Muscle of leg (tissue), 11 donors: ENCODE results near the gene SLC2A11. TPM values are rescaled to one million over a fixed set of nuclear protein-coding genes. Genes with fewer than 3 reads are reported as not detected.

Experiments used
- DNase-seq: peaks from one replicate; pipeline ENCODE4 v3.0.0; 2013
- H3K27ac ChIP-seq: one replicate; pipeline ENCODE4 v1.5.1; 2013; ENCODE audit warnings: mild to moderate bottlenecking, low read length, control low read depth
- H3K27me3 ChIP-seq: one replicate; pipeline ENCODE4 v1.6.1; 2013; ENCODE audit warnings: low read length; ENCODE audit not compliant: control insufficient read depth, insufficient read depth
- H3K36me3 ChIP-seq: one replicate; pipeline ENCODE4 v1.6.1; 2013; ENCODE audit warnings: low read length; ENCODE audit not compliant: control insufficient read depth, insufficient read depth
- H3K4me1 ChIP-seq: one replicate; pipeline ENCODE4 v1.6.1; 2013; ENCODE audit warnings: low read length; ENCODE audit not compliant: control insufficient read depth, insufficient read depth
- H3K4me3 ChIP-seq: one replicate; pipeline ENCODE4 v1.5.1; 2013; ENCODE audit warnings: low read length, control low read depth
- H3K9me3 ChIP-seq: replicated peaks from 2 replicates; pipeline ENCODE4 v1.6.1; 2013; ENCODE audit warnings: low read depth, low read length; ENCODE audit not compliant: control insufficient read depth
- WGBS: methylation state at CpG from one replicate; pipeline ENCODE4 v1.1.5; 2013; ENCODE audit warnings: missing lambda C conversion rate; ENCODE audit not compliant: insufficient coverage; 5-methylcytosine and 5-hydroxymethylcytosine counted together
- polyA plus RNA-seq, 8 donors: library from polyadenylated mRNA; unstranded; fragments of 120-200 nt; gene quantifications; one replicate each; pipeline versions ENCODE4 v1.2.1 to v1.2.3, GENCODE V29; 2013; ENCODE audit warnings: inconsistent platforms in 1 of 8, low replicate concordance in 1 of 8; ENCODE audit not compliant: insufficient read length in 8 of 8, insufficient read depth in 1 of 8
- total RNA-seq: library from RNA; stranded (reverse); fragments of 120-200 nt; gene quantifications from one replicate; pipeline ENCODE4 v1.2.4, GENCODE V29; 2013

SLC2A11 gene
- total and polyA plus RNA-seq, 9 donors, result 2.8 to 8.4 (median 6.2) TPM

DNA sequence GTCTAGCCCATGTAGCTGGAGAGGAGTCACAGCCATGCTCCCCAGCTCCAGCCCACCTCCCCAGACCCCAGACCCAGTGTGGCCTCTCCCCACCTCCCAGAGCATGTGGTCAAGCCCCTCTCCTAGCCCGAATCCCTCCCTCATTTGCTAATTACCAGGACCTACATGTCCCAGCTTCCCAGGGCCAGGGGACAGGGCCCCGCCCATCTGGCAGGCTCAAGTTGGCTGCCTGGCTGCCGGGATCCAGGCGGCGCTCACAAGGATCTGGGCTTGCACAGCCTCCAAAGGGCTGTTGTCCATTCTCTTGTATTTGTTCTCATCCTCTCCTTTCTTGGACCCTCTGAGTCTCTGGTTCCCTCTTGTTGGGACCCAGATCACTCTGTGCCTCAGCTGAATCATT lies 31.9 kb downstream of the SLC2A11 start:
- no peak for DNase-seq
- no peaks in the 10 kb centered on the region for H3K9me3 ChIP-seq
- no peak overlapping the region for H3K27ac ChIP-seq
- H3K4me3 ChIP-seq, result no peak overlapping the region
- H3K27me3 ChIP-seq, result no peaks in the 10 kb centered on the region
- 49% methylated on average over 5 of the region's 5 CpGs for WGBS
- no peaks in the 10 kb centered on the region for H3K36me3 ChIP-seq
- H3K4me1 ChIP-seq, result peaks cover 12% of the 10 kb centered on the region

- H3K27ac ChIP-seq, result no peak overlapping the region
- 90% methylated on average over 7 of the region's 7 CpGs for WGBS
- H3K36me3 ChIP-seq, result peaks cover 13% of the 10 kb centered on the region
- H3K4me3 ChIP-seq, result no peak overlapping the region
- peaks cover 25% of the 10 kb centered on the region for H3K4me1 ChIP-seq
- no peaks in the 10 kb centered on the region for H3K27me3 ChIP-seq
- no peak for DNase-seq
- H3K9me3 ChIP-seq, result no peaks in the 10 kb centered on the region
Observed at GRCh38 chr22:23891726-23892125, 34.1 kb downstream of the SLC2A11 start.

GRCh38 chr22:23892130-23892529 lies 34.5 kb downstream of the SLC2A11 start:
- no peaks in the 10 kb centered on the region for H3K9me3 ChIP-seq
- H3K36me3 ChIP-seq, result peaks cover 17% of the 10 kb centered on the region
- DNase-seq, result no peak
- H3K27ac ChIP-seq, result no peak overlapping the region
- 100% methylated on average over 1 of the region's 2 CpGs for WGBS
- H3K4me3 ChIP-seq, result no peak overlapping the region
- no peaks in the 10 kb centered on the region for H3K27me3 ChIP-seq
- H3K4me1 ChIP-seq, result peaks cover 25% of the 10 kb centered on the region

- H3K9me3 ChIP-seq, result no peaks in the 10 kb centered on the region
- H3K27ac ChIP-seq, result no peak overlapping the region
- WGBS, result 82% methylated on average over 4 of the region's 4 CpGs
- H3K27me3 ChIP-seq, result no peaks in the 10 kb centered on the region
- H3K36me3 ChIP-seq, result peaks cover 22% of the 10 kb centered on the region
- H3K4me3 ChIP-seq, result no peak overlapping the region
- peaks cover 25% of the 10 kb centered on the region for H3K4me1 ChIP-seq
- no peak for DNase-seq
Observed at GRCh38 chr22:23892706-23893105, 35.0 kb downstream of the SLC2A11 start.

DNA sequence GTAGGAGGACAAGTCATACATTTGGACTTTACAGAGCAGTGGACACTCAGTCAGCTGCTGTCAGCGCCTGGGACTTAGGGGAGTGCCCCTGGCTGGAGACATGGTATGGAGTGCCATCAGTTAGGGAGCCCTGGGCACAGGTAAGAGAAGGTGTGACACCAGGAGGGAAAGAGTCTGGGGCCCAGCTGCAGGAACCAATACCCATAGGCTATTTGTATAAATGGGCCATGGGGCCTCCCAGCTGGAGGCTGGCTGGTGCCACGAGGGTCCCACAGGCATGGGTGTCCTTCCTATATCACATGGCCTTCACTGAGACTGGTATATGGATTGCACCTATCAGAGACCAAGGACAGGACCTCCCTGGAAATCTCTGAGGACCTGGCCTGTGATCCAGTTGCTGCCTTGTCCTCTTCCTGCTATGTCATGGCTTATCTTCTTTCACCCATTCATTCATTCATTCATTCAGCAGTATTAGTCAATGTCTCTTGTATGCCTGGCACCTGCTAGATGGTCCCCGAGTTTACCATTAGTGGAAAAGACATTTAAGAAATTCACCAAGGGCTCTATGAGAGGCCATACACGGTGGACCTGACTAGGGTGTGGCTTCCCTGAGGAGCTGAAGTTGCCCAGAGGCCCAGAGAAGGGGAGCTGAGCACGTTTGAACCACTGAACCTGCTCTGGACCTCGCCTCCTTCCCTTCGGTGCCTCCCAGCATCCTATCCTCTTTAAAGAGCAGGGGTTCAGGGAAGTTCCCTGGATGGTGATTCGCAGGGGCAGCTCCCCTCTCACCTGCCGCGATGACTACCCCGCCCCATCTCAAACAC lies 35.7 kb downstream of the SLC2A11 start:
- Histone ChIP-seq H3K36me3 (peaks cover 26% of the 10 kb centered on the region), H3K27me3 (no peaks in the 10 kb centered on the region), H3K4me3 (peak overlapping the region; percentile 87), H3K9me3 (no peaks in the 10 kb centered on the region), H3K4me1 (peaks cover 29% of the 10 kb centered on the region), H3K27ac (peak overlapping the region; percentile 95)
- 45% methylated on average over 4 of the region's 11 CpGs for WGBS
- no peak for DNase-seq

DNA sequence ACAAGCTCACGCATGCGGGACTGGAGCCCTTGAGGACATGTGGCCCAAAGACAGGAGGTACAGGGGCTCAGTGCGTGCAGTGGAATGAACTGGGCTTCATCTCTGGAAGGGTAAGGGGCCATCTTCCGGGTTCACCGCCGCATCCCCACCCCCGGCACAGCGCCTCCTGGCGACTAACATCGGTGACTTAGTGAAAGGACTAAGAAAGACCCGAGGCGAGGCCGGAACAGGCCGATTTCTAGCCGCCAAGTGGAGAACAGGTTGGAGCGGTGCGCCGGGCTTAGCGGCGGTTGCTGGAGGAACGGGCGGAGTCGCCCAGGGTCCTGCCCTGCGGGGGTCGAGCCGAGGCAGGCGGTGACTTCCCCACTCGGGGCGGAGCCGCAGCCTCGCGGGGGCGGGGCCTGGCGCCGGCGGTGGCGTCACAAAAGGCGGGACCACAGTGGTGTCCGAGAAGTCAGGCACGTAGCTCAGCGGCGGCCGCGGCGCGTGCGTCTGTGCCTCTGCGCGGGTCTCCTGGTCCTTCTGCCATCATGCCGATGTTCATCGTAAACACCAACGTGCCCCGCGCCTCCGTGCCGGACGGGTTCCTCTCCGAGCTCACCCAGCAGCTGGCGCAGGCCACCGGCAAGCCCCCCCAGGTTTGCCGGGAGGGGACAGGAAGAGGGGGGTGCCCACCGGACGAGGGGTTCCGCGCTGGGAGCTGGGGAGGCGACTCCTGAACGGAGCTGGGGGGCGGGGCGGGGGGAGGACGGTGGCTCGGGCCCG lies 36.5 kb downstream of the SLC2A11 start, which contains the start of gene MIF:
Gene MIF, plus strand, starts transcription at position 439 of the 765 bp plus-strand sequence. Its CDS starts 92 bp downstream, at position 531.
- Histone ChIP-seq H3K36me3 (peaks cover 26% of the 10 kb centered on the region), H3K9me3 (no peaks in the 10 kb centered on the region), H3K27me3 (no peaks in the 10 kb centered on the region), H3K4me3 (peak within 1 kb of the TSS; percentile 87), H3K4me1 (peaks cover 29% of the 10 kb centered on the region), H3K27ac (peak within 1 kb of the TSS; percentile 95)
- peak; percentile 97 for DNase-seq
- under 1% methylated on average over 72 of the region's 72 CpGs for WGBS

GRCh38 chr22:23894710-23895598 lies 37.3 kb downstream of the SLC2A11 start:
- peaks cover 24% of the 10 kb centered on the region for H3K4me1 ChIP-seq
- under 1% methylated on average over 69 of the region's 79 CpGs for WGBS
- peak overlapping the region; percentile 87 for H3K4me3 ChIP-seq
- no peaks in the 10 kb centered on the region for H3K9me3 ChIP-seq
- DNase-seq, result peak; percentile 79
- H3K27me3 ChIP-seq, result no peaks in the 10 kb centered on the region
- peak overlapping the region; percentile 95 for H3K27ac ChIP-seq
- H3K36me3 ChIP-seq, result peaks cover 26% of the 10 kb centered on the region

DNA sequence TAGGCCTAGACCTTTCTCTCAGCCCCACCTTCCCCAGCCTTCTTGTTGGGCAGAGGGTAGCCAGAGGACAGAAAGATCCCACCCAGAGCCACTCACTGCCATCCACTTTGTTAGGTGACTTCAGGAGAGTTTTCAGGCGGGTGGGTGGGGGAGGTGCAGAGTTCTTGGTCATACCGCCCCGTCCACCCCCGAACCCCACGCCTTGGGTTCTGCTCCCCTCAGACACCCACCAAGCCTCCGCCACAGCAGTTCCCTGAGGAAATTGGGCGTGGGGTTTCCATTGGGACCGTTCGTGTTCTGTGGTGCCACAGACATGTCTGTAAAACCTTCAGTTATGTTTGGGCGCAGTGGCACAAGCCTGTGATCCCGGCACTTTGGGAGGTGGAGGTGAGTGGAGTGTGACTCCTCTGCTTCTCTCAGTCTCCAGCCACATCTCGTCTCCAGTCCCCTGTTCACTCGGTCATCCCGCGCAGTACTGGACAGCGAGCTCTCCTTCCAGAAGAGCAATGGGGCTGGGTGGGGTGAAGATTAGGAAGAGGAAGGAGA lies 38.0 kb downstream of the SLC2A11 start:
- Histone ChIP-seq H3K36me3 (peaks cover 26% of the 10 kb centered on the region), H3K27me3 (no peaks in the 10 kb centered on the region), H3K4me1 (peaks cover 24% of the 10 kb centered on the region), H3K27ac (no peak overlapping the region), H3K9me3 (no peaks in the 10 kb centered on the region), H3K4me3 (peak overlapping the region; percentile 87)
- no peak for DNase-seq
- WGBS, result no CpG with 5 or more reads among the region's 16 CpGs

GRCh38 chr22:23896166-23896522 lies 38.5 kb downstream of the SLC2A11 start:
- 89% methylated on average over 4 of the region's 5 CpGs for WGBS
- Histone ChIP-seq H3K4me1 (peaks cover 24% of the 10 kb centered on the region), H3K36me3 (peaks cover 26% of the 10 kb centered on the region), H3K4me3 (no peak overlapping the region), H3K27me3 (no peaks in the 10 kb centered on the region), H3K9me3 (no peaks in the 10 kb centered on the region), H3K27ac (no peak overlapping the region)
- DNase-seq, result no peak
